GM18508 (cell line): Measurements from ENCODE around the gene CASKIN2.

Experiments used
- ATAC-seq: cut with Tn5 transposase; IDR thresholded peaks from one replicate; pipeline ENCODE4 v1.9.1; 2021; ENCODE audit warnings: moderate number of reproducible peaks; ENCODE audit not compliant: insufficient read depth, unreplicated experiment

Gene CASKIN2

GRCh38 chr17:75547091-75547490 lies 31.8 kb upstream of the CASKIN2 start:
- ATAC-seq, result no peak

DNA sequence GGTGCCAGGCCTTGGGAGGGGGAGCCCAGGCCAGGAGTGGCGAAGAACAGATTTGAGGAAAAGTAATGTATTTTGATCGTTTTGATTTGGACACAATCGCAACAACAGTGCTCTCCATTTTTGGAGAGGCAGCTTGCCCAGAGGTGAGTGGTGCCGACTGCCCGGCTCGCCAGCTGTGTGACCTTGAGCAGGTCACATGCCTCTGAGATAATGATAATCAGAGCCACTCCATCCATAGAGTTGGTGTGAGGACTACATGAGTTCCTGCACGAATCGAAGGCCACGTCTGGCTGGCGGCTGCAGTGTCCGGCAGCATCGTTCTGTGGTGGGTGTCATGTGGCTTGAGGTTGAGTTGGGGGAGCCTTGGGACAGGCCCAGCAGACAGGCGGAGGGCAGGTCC lies 30.8 kb upstream of the CASKIN2 start:
- no peak for ATAC-seq

- ATAC-seq, result no peak
Measured at GRCh38 chr17:75544250-75544649, 28.9 kb upstream of the CASKIN2 start.

DNA sequence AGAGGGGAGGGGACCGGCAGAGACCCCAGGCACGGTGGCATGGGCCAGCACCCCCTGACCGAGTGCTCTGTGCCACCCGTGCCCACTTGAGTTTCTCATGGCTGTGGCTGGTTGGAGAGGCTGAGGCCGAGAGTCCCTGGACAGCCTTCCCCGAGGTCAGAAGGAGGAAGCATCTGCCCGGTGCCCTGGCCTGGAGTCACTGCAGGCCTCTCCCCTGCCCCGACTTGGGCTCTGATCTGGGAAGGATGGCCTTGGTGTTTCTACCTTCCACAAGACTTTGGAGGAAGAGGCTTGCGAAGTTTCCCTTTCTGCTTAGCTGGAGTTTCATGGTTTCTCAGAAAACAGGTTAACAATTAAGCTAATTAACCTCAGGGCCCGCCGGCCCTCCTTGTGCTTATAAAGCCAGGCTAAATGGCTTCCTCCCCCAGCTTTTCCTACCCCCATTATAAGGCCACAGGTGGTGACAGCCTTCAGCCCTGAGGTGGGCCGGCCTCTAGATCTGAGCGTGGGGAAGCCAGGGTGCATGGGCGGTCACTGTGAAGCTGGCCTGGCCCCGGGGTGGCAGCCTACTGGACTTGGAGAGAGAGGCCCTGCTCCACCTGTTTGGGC lies 27.5 kb upstream of the CASKIN2 start:
- ATAC-seq, result no peak

- ATAC-seq, result no peak
Measured at GRCh38 chr17:75542229-75542628, 26.9 kb upstream of the CASKIN2 start.

- no peak for ATAC-seq
Measured at GRCh38 chr17:75540923-75541503, 25.7 kb upstream of the CASKIN2 start.

DNA sequence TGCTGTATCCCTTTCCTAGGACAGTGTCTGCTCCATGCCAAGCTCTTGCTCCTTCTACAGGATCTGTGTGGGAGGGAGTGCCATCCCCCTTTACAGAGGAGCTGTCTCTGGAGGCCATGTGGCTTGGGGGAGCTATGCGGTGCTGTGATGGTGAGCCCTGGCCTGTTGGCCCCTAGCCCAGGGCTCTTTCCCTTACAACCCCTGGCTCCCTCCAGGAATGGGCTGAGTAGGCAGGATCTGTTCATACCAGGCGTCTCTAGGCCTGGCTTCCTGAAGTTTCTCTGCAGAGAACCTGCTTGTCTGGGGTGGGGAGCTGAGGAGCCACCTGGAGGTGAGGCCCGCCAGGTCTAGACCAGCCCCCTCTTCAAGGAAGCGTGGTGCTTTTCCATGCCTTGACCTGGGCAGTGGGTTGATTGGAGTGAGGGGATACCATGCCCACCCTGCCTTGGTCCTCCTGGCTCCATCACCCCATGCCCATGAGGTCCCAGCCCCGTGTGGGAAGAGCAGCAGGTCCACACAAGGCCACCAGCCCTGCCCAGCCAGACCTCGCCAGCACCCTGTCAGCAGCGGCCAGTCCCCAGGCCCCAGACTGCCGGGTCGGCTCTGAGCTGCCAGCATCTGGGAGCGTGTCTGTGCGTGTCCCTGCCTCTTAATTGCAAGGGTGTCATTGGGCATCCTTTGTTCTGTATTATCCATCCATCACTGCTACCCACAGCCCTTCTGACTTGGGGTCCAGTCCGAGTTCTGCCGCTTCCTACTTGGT lies 24.8 kb upstream of the CASKIN2 start:
- ATAC-seq, result no peak

DNA sequence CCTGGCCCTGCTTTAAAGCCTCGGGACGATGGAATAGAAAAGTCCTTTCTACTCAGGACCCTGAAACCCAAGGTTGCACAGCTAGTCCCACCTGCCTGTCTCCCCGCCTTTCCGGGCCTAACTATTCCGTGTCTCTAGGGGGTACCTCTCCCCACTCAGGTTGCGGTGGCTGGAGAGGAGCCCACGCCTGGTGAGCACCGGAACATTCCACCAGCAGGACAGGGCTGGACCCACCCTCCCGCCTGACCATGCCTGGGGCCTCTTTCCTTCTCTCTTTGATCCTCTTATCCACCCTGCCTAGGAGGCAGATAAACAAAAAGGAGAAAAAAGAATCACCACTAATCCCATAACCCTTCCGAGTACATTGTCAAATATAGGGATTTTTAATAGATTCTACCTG lies 21.0 kb upstream of the CASKIN2 start:
- no peak for ATAC-seq

DNA sequence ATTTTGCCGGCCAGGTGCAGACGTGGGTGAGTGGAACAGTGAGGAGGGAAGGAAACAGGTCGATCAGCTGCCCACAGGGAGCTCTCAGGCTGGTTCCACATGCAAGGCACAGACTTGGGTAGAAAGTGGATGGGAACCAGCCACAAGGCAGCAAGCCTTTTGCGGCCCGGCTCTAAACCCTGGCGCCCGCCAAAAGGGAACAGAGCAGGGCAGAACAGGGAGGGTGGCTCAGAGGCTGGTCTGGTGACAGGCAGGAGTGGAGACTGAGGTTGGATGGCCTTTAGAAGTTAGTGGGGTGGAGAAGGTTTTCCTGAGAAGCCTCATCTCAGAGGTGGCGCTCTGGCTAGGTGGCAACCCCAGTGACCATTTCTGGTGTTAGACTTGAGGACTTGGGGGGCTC lies 20.5 kb upstream of the CASKIN2 start:
- ATAC-seq, result no peak

GRCh38 chr17:75535119-75535537 lies 19.8 kb upstream of the CASKIN2 start:
- no peak for ATAC-seq

DNA sequence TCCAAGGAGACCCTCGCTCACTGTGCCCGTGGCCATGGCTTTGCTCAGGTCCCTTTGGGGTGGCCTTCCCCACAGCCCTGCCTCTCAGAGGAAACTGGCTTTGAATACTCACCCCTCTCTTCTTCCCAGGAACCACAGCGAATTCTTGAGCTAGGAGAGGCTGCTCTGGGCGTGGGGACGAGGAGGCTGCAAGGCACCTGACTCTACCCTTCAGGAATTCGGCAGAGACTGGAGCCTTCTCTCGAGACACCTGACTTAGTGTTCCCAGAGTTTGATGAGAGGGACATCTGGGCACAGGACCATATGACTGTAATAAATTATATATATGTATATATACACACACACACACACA lies 16.4 kb upstream of the CASKIN2 start:
- ATAC-seq, result no peak

DNA sequence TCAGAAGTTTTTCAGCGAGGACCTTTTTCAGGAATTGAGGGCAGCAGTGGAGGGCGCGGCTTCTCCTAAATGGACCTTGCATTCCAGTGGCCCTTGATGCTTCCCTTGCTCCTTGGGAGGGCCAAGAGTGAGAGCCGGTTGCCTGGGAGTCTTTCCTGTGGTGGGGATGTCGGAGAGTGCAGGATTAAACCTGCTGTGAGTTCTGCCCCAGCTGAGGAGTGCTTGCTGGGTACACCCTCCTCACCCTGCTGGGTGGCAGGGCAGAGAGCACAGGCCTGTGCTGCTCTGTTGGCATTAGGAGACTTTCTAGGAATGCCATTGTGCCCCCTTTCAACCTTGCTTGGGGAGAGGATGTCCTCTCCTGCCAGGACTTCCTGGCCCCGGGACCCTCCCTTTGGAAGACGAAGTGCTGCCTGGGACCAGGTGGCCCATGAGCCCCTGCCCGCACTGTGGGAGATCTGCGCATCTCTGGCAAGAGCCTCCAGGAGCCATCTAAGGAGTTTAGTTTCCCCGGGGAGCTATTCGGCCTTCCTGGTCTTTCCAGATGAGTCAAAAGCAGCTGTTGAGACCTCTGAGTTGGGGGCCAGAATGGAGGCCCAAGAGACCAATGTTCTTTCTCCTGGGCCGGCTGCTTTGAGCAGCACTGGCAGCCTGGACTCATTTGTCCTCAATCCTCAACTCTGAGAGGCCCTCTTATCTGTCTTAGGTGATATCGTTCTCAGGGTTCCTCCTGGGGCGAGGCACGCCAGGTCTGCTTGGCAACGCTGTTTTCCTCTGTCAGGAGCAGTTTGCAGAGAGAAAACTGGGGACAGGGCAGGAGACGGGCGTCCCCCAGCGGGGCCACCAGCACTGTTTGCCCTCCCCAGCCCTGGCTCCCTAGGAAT lies 15.7 kb upstream of the CASKIN2 start:
- no peak for ATAC-seq

GRCh38 chr17:75526555-75527270 lies 11.4 kb upstream of the CASKIN2 start:
- ATAC-seq, result no peak

DNA sequence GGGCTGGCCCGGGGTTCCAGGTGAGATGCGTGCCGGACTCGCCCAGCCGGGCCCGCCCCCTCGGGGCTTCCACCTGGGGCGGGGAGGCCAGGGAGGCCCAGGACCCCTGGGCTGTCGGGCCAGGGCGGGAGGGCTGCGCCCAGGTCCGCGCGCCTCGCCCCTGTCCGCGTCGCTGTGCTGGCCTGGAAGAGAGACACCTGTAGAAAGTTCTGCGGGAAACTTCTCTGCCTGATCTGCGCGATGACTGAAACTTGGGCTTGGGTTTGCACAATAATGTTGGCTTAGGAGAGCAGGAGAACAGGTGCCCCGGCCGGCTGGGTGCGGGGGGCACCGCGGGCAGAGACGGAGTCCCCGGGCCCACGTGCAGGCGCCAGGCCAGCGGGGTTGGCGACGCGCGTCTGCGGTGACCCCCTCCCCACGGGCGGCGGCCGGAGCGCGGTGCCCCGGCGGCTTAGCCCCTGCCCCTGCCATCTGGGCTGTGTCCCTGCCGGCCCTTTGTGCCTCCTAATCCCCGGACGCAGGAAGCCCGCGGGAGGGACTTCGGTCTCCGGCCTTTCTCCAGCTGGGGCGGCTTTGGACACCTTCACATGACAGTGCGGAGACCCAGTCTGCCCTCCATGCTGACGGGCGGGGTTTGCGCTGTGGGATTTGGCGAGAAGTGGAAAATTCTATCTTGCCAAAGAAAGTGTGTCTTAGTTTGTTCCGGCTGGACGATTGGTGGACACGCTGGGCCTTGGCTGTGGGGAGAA lies 10.6 kb upstream of the CASKIN2 start:
- ATAC-seq, result no peak

GRCh38 chr17:75524970-75525805 lies 9.9 kb upstream of the CASKIN2 start, which contains the start of gene LLGL2:
LLGL2 (plus strand) TSS chr17:75525697; CDS start chr17:75543427, 17,730 bp downstream.
- ATAC-seq, result no peak

DNA sequence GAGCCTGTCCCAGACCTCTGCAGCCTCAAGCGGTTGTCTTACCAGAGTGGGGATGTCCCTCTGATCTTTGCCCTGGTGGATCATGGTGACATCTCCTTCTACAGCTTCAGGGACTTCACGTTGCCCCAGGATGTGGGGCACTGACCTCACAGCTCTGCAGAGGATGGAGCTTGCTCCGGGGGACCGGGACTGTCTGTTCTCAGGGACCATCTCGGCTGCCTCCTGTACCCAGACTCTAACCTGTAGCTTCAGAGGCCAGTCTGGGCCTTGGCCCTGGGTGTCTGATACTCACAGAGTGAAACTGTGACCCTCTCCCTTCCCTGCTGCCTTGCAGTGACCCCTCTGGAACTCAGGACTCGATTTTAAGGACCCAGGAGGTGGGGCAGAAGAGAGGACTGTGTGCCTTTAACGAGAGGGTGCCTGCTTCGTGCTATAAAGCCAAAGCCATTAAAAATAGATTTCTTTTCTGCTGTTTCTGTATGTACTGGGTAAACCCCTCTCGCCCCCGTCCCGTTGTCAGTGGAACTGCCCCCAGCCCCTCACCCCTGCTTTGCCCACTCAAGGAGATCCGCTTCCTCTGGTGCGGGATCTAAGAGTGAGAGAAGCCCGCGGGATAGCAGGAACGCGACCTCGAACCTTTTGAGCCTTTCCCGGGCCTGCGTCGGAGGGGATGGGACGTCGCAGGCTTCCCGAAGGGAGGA lies 9.1 kb upstream of the CASKIN2 start:
- ATAC-seq, result no peak

DNA sequence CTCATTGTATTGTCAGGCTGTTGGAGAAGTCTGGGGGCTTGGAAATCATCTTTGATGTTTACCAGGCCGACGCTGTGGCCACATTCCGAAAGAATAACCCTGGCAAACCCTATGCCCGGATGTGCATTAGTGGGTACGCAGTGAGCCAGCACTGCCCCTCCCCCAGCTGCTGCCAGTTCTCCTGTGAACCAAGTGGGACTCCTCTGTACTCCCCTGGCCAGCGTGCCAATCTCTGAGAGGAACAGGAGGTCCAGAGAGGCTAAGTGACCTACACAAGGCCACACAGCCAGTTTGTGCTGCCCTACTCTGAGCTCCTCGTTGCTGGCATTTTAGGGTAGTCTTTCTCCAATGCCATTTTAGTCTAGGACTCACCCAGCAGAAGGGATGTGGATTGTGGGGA lies 8.3 kb upstream of the CASKIN2 start:
- ATAC-seq, result no peak
